HG03354 (cell line): Measurements from ENCODE around the gene CDHR5.
"Not testable (repeated sequence)": the region's sequence is repeated elsewhere in the genome, so short reads cannot be mapped to it uniquely, and the experiment has no call there.

Experiments
- ATAC-seq: cut with Tn5 transposase; IDR thresholded peaks from one replicate; pipeline ENCODE4 v1.9.1; 2021; ENCODE audit warnings: mild to moderate bottlenecking; ENCODE audit not compliant: unreplicated experiment, poor library complexity, severe bottlenecking

The CDHR5 gene, protein sequence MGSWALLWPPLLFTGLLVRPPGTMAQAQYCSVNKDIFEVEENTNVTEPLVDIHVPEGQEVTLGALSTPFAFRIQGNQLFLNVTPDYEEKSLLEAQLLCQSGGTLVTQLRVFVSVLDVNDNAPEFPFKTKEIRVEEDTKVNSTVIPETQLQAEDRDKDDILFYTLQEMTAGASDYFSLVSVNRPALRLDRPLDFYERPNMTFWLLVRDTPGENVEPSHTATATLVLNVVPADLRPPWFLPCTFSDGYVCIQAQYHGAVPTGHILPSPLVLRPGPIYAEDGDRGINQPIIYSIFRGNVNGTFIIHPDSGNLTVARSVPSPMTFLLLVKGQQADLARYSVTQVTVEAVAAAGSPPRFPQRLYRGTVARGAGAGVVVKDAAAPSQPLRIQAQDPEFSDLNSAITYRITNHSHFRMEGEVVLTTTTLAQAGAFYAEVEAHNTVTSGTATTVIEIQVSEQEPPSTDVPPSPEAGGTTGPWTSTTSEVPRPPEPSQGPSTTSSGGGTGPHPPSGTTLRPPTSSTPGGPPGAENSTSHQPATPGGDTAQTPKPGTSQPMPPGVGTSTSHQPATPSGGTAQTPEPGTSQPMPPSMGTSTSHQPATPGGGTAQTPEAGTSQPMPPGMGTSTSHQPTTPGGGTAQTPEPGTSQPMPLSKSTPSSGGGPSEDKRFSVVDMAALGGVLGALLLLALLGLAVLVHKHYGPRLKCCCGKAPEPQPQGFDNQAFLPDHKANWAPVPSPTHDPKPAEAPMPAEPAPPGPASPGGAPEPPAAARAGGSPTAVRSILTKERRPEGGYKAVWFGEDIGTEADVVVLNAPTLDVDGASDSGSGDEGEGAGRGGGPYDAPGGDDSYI

GRCh38 chr11:624705-625635 is at the start of gene CDHR5:
Gene CDHR5 (minus strand): TSS chr11:624955. CDS start chr11:624902, 53 bp downstream.
- no peak for ATAC-seq

DNA sequence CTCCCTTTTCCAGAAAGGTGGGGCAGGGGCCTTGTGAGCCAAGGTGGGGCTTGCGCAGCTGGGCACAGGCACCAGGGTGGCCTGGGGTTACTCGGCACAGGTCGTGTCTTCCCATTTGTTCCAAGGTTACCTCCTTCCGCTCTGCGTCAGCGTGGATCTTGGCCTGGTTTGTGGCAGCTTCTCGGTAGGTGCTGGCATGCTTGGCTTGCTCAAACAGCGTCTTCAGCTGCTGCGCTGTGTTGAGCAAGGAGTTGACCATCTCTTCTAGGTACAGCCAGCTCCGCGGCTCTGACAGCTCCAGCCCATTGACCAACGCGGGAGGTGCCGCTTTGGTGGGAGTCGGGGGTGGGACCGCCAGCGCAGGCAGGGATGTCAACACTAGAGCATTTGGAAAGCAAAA is 49.7 kb upstream of the CDHR5 start:
- ATAC-seq = no peak

DNA sequence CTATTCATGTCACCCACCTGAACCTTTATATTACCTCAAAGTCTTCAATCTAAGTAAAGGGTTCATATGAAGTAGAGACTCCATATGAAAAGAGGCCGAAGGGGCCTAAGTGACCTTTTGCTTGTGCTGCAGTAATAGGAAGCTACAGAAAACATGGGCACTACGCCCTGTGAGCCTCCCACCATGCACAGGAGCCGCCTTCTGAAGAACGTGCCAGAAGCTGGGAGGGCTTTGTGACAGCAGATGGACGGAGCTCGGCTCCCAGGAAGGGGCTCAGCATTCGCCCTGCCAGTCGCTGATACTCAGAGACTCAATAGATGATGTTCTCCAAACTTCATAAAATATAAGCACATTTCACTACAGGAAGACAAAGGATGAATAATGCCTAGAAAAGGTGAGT is 49.1 kb upstream of the CDHR5 start:
- ATAC-seq = no peak

DNA sequence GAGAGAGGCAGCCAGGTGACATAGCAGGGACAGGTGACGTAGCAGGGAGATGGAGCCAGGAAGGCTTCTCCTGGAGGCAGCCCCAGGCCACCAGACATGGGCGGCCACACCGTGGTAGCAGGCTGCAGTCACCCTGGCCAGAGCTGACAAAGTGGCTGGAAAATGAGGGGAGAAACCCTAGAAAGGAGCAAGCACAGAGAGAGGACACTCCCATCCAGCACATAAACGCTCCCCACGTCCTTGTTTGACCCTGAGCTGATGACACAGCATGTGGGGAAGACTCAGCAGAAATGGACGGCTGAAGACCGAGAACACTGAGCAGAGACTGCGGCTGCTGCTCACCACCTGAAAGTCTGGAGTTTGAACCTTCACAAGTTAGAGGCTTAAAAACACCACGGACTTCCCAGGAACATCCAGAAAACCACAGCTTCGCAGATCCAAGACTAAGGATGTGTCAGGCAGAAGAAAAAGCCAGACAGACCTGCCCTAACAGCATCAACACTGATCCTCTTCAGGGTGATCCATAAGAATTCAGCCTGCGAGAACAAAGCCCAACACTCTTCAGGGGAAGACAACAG is 41.0 kb upstream of the CDHR5 start:
- ATAC-seq = no peak

GRCh38 chr11:665062-665703 is 40.4 kb upstream of the CDHR5 start:
- no peak for ATAC-seq

DNA sequence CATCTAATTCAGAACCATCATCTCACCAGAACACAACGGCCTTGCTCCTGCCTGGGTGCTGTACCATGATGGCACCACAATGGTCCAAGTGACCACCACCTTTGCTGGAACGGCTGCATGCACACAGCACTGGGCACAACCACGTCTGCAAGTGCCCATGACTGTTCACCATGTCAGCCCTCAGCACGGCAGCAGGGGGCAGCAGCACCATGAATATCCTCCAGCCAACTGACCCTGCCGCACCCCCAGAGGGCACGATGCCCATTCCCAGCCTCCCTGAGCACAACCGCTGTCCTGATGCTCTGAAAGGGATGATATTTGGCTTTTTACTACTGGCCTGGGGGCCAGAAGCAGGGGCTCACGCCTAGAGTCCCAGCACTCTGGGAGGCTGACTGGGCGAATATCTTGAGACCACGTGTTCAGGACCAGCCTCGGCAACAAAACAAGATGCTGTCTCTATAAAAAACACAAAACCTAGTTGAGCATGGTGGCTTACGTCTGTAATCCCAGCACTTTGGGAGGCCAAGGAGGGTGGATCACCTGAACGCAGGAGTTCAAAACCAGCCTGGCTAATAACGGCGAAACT is 38.0 kb upstream of the CDHR5 start:
- ATAC-seq = no peak

GRCh38 chr11:660681-661444 is 36.1 kb upstream of the CDHR5 start:
- ATAC-seq = no peak

GRCh38 chr11:660281-660680 is 35.5 kb upstream of the CDHR5 start:
- no peak for ATAC-seq

GRCh38 chr11:659532-660085 is 34.9 kb upstream of the CDHR5 start:
- ATAC-seq = no peak

DNA sequence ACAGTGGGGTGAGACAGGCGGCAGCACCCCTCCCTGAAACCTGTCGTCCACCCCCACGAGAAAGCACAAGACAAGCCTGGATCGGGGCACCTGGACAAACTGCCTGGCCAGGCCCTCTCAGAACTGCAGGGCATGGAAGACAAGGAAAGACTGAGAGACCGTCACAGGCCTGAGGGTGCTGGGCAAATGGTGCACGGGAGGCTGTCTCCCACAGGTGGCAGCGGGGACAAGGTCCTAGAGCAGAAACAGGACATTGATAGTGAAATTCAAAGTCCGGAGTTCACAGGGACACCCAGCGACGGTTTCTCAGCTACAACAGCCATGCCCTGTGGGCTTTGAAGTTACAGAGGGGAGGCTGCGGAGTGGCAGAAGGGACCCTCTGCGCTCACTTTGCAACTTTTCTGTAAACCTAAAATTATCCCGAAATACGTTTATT is 33.0 kb upstream of the CDHR5 start:
- no peak for ATAC-seq

DNA sequence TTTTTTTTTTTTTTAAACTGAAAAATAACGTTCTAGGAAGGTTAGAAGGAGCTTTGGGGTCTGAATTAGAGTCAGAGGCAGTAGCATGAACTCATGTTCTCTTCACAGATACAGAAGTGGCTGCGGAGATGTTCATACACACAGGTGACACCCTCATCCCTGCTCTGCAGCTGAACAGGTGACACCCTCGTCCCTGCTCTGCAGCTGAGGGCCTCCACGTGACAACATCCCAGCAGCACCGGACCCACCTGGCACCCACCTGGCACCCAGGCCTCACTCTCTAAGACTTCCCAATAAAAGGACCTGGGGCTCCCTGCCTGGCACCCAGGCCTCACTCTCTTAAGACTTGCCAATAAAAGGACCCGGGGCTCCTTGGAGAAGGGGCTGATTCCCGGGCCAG is 32.1 kb upstream of the CDHR5 start:
- ATAC-seq = no peak

DNA sequence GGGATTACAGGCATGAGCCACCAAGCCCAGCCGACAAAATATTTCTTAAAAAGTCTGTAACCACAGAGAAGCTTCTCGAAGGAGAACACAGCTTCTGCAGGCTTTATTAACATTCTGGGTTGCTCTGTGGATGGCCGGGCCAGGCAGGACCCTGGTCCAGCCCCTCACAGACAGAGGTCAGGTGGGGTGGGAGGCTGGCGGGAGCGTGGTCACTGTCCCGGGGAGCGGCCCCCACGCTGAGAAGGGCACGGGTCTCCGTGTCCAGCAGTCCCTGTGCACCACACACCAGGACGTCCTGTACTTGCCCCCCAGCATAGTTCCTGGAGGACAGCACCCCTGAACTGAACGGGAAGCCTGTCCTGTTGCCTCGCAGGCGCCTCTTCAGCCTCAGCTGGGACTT is 31.7 kb upstream of the CDHR5 start:
- no peak for ATAC-seq

GRCh38 chr11:655036-655726 is 30.4 kb upstream of the CDHR5 start:
- no peak for ATAC-seq

DNA sequence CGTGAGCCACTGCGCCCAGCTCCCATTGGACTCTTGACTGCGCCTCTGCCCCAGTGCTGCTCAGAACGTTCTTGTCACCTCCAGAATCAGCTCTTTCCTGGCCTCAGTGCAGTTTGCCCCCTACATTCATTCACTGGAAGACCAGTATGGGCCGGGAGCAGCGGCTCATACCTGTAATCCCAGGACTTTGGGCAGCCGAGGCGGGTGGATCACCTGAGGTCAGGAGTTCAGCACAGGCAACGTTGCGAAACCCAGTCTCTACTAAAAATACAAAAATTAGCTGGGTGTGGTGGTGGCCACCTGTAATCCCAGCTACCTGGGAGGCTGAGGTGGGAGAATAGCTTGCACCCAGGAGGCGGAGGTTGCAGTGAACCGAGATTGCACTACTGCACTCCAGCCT is 29.7 kb upstream of the CDHR5 start:
- ATAC-seq = not testable (repeated sequence)

- ATAC-seq = no peak
These were observed 29.1 kb upstream of the CDHR5 start for GRCh38 chr11:653837-654236.

- not testable (repeated sequence) for ATAC-seq
These were observed 28.4 kb upstream of the CDHR5 start for GRCh38 chr11:653136-653535.

GRCh38 chr11:650482-650881 is 25.7 kb upstream of the CDHR5 start:
- no peak for ATAC-seq
